ENCODE measurements around the gene CXCL12.

CXCL12 gene

GRCh38 chr10:44385026-44385695 lies at the start of gene CXCL12:
TSS of gene CXCL12 (minus strand) at chr10:44385097. CDS start at chr10:44385005, 92 bp downstream.
- H3K4me3 ChIP-seq (ENCODE audit: low read depth, low read length), result no peak within 1 kb of the TSS
- no peak for DNase-seq (ENCODE audit: low read depth)
- no peak for TF ChIP-seq CTCF (IDR thresholded peaks at IDR 0.05; ENCODE audit: low read depth, low read length, missing control alignments)

- no peak for TF ChIP-seq CTCF (IDR thresholded peaks at IDR 0.05; ENCODE audit: low read depth, low read length, missing control alignments)
- no peak for DNase-seq (ENCODE audit: low read depth)
- no peak overlapping the region for H3K4me3 ChIP-seq (ENCODE audit: low read depth, low read length)
Measured at GRCh38 chr10:44427479-44427878, 42.6 kb upstream of the CXCL12 start.

GRCh38 chr10:44427037-44427436 lies 42.1 kb upstream of the CXCL12 start:
- DNase-seq (ENCODE audit: low read depth), result no peak
- H3K4me3 ChIP-seq (ENCODE audit: low read depth, low read length), result no peak overlapping the region
- no peak for TF ChIP-seq CTCF (IDR thresholded peaks at IDR 0.05; ENCODE audit: low read depth, low read length, missing control alignments)

- H3K4me3 ChIP-seq (ENCODE audit: low read depth, low read length), result no peak overlapping the region
- no peak for TF ChIP-seq CTCF (IDR thresholded peaks at IDR 0.05; ENCODE audit: low read depth, low read length, missing control alignments)
- no peak for DNase-seq (ENCODE audit: low read depth)
Measured at GRCh38 chr10:44426247-44427034, 41.5 kb upstream of the CXCL12 start.

- no peak for DNase-seq (ENCODE audit: low read depth)
- no peak overlapping the region for H3K4me3 ChIP-seq (ENCODE audit: low read depth, low read length)
- no peak for TF ChIP-seq CTCF (IDR thresholded peaks at IDR 0.05; ENCODE audit: low read depth, low read length, missing control alignments)
Measured at GRCh38 chr10:44425466-44425865, 40.6 kb upstream of the CXCL12 start.

GRCh38 chr10:44424957-44425356 lies 40.1 kb upstream of the CXCL12 start:
- no peak overlapping the region for H3K4me3 ChIP-seq (ENCODE audit: low read depth, low read length)
- DNase-seq (ENCODE audit: low read depth), result no peak
- no peak for TF ChIP-seq CTCF (IDR thresholded peaks at IDR 0.05; ENCODE audit: low read depth, low read length, missing control alignments)
